HPDE6-E6E7 (cell line): ENCODE measurements around the gene CRY2.

Experiments used
- DNase-seq: peaks from one replicate; pipeline ENCODE4 v3.0.0; 2011; ENCODE audit warnings: missing footprints; ENCODE audit errors: extremely low spot score

CRY2 gene

DNA sequence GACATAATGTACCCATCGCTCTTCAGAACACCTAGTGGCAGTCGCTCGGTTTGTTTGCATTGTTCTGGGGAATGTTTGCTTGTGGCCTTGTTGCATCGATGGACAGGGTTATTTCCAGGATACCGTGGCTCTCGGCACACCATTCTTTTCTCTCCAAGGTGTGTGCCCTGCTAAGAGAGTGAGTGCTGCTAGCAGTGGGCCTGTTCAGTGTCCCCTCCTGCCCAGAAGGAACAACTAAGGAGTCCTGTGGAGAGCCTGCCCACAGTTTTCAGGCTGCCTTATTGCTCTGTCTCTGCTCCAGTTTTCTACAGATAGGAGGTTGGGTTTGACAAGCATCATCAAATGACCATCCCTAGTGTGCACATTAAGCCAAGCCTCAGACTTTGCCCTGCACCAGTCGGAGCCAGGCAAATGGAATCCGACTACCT, 1.4 kb downstream of the CRY2 start:
- DNase-seq: no peak

DNA sequence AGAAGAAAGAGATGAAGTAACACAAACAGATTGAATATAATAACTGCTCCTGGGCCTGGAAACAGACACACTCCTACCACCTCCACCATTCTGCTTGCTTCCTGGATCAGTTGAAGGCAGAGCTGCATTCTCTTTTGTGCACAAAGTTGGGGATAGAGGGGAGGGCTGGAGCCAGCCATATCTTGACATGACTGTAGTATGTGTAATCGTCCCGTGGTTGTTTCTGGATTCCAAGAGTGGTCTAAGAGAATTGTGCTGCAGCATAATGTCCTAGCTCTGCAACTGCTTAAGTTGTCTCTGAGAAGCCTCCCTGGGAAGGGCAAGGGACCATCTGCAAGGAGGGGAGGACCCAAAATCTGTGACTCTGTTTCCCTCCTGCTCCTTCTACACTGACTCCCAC, 3.2 kb downstream of the CRY2 start:
- DNase-seq: no peak

DNA sequence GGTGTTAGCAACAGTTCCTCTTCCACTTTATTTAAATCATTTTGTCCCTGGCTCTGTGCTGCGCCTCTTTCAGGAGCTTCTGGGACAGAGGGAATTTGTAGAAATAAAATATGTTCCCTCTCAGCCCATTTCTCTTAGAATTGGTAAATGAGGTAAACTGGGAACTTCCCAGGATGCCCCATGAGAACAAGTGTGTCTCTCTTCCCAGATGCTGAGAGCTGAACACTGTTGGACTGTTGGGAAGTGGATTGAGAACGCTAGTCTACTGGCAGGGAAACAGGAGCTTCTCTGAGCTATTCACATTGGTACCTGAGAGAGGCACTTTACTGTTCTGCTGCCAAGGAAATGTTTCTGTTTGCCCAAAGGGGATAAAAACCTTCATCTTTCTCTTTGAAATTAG, 4.0 kb downstream of the CRY2 start:
- DNase-seq: no peak

DNA sequence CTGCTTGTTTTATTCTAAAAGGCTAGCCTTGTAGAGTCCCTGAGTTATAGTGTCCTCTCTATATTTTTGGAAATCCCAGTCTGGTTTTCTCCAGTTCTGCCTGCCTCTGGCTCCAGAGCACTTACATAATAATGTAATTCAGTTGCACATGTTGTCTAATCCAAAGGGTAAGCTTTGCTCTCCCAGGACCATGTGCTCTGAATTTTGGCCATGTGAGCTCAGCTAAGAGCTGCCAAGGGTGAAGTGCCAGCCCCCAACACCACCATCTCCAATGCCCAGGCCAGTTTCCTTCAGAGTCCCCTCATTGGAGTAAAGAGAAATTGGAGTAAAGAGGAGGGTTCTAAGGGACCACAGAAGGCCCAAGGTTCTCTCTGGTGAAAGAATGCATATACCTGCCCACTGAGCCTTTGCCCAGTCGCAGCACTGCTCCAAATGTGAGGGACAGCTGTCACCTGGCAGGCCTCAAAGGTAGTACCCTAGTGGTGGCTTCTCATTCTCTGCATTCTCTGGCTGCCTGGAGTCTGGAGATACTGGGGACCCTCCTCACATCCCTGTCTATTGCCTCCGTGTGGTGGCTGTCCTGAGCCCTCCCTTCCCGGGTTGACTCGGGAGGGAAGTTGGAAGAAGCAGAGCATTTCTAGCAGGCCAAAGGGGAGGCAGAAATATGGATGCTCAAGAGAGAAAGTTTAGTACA, 4.9 kb downstream of the CRY2 start:
- no peak for DNase-seq

DNA sequence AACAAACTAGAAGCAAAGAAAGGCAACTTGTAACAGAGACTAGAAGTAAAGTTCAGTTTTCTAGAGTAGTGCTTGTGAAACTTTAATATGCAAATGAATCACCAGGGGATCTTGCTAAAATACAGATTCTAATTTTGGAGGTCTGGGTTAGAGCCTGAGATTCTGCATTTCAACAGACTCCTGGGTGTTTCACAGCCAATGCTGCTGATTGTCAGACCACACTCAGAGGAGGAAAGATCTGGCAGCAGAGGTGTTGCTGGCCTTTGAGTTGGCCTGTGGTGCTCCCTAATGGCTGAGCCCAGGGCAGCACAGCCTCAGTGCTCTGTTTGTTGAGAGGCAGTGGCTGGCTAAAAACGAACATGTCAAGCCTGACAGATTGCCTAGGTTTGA, 5.4 kb downstream of the CRY2 start:
- DNase-seq: no peak

DNA sequence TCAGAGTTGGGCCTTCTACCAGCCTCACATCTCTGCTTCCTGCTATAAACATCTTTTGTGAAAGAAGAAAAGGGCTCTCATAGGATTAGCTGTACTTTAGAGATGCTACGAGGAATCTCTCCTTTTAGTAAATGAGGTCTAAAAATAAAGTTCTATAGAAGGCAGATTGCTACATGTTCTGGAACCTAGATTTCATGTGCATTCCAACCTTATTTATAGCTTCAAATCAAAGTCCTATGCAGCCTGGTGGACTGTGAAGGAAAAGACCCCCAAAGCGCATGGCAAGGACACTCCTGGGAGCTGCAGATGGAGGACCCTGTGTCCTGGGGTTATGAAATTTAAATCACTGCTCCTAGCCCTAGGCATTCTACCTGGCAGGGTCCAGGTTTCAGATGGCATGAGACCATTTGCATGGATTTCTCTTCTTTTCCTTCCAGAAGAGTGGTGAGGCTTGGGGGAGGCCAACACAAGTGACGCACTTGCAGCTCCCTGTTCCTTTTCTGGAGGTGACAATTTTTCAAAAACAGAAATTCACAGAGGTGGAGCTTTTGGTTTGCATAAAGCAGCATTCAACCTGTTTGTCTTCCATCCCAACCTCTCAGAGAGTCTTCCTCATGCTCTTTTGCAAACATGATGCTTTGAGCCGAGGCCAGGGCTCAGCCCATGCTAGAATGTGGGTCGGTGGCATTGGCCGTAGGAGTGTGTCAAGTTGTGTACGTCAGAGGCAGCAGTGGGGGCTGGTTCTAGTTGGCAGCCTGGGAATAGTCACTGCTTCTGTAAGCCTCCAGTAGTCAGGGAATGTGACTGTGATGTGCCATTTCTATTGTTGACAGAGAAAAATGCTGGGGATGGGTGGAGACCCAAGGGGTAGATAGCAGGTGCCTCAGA, 6.3 kb downstream of the CRY2 start:
- no peak for DNase-seq

DNA sequence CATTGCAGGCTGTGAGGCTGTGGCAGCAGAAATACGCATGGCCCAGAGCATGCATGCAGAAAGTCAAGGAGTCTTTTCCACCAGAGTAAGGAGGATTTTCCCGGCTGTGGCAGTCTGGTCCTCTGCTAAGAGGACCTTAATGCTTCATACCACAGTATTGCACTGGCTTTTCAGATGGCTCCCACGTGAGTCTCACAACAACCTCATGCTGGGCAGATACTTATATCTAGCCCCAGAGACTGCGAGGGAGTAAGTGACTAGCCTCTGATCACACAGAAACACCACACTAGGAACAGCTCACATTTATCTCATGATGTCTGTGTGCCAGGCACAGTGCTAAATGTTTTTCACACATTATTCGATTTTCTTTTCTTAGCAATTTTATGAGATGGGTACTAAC, 8.0 kb downstream of the CRY2 start:
- DNase-seq: no peak

DNA sequence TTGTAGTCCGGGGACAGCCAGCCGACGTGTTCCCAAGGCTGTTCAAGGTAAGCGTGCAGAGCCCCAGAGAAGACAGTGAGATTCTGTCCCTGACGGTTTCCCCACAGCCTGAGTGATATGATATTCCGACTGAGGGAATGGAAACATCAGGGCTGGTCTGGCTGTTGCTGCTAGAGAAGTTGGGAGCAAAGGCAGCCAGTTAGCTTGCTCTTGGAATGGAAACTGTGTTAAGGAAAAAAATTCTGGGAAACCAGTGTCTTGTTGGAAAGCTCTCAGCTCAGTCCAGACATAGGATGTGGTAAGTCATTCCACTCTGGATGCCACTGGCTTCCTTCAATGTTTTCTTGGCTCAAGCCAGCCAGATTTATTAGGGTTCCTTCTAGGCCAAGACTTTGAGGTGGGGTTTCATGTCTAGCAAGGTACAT, 8.8 kb downstream of the CRY2 start:
- no peak for DNase-seq

DNA sequence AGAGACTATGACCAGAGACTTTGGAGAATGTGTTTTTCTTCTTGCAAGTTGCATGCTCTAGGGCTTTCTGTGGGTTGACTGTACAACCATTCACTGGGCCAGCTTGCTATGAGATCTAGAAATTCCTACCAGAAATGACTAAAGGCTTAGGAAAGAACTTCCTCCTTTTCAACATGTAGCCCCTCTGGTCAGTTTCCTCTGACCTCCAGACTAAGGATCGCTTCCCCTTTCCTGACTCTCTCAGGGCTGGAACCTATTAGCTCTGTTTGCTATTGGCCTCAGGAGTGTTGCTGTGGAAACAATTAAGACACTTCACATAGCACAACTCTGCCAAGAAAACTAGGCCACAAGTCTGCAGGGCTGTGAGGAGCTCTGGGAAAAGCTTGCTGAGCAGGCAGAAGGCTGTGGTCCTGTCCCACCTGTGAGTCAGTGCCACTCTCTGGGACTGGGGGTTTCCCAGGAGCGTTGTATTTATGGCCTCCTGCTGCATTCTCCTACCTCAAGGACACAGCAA, 10.7 kb downstream of the CRY2 start:
- no peak for DNase-seq

DNA sequence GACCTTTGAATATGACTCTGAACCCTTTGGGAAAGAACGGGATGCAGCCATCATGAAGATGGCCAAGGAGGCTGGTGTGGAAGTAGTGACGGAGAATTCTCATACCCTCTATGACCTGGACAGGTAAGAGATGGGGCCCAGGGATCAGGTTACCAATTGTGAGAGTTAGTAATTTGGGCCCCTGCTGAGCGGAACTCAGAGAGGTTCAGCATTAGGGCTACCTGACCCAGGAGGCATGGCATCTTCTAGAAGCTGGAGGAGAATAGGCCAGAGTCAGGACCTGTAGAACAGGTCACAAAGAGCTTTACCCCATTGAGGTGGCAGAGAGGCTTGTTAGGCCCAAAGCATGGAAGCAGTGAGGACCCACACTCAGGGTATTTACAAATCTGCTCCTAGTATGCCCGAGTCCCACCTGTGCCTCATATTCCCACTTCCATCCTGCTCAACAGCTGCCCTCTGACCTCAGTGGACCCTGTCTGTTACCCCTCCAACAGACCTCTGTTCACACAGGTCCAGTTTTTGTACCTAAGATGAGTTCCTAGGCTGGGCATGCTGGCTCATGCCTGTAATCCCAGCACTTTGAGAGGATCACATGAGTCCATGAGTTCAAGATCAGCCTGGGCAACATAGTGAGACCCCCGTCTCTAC, 11.6 kb downstream of the CRY2 start:
- DNase-seq: no peak

DNA sequence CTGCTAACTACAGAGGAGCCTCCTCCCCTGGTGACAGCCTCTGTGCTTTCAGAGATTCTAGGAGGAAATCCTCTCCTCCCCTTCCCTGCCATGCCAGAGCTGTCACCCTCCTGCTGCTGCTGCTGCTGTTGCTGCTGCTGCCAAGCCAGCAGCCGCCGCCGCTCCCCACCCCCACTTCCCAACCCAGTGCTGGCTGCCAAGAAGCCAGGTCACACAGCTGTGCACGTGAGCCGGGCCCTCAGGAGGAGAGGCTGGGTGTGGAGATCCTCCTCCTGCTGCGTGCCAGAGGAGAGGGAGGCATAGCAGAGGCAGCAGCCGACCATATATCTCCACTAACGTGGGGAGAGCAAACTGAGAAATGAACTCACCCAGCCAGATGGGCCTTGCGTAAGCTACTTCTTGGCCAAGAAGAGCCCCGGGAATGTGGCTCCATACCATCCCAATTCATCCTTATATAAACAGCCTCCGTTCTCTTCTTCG, 12.4 kb downstream of the CRY2 start:
- no peak for DNase-seq

DNA sequence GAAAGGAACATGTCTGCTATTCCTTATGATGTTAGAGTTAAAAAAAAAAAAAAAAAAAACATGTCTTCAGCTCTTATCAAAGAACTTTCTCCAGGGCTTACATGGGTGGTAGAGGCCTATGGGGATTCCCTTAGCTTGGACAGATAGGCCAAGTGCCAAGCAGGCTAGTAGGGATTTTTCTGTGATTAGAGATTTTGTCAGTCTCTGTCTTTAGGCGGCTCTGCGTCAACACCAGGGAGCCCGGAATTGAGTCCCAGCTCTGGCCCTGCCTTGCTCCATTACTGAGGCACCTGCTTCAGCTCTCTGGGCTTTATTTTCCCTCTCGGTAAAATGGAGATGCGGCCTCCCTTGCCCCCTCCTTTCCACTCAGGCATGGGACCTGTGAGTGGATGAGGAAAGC, 13.1 kb downstream of the CRY2 start:
- no peak for DNase-seq

DNA sequence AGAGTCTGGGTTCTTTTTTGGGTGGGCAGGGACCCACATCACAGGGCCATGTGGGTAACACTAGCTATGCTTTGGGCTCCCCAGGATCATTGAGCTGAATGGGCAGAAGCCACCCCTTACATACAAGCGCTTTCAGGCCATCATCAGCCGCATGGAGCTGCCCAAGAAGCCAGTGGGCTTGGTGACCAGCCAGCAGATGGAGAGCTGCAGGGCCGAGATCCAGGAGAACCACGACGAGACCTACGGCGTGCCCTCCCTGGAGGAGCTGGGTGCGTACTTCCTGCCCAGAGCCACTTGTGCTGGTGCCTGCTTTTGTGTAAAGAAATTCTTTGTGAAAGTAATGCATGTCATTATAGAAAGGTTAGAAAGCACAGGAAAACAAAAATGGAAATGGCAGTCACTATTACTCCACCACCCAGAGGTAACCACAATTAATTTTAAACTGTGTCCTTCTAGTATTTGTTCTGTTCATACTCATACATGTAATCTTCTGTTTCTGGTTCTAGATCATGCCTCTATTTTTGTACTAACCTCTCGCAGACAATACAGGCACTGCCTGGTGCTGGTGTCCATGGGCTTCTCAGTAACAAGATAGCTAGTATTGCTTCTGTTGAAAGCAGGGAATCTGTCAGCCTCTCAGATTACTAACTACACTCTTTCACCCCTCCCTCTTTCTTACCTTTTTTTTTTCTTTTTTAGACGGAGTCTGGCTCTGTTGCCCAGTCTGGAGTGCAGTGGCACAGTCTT, 13.7 kb downstream of the CRY2 start:
- DNase-seq: no peak

DNA sequence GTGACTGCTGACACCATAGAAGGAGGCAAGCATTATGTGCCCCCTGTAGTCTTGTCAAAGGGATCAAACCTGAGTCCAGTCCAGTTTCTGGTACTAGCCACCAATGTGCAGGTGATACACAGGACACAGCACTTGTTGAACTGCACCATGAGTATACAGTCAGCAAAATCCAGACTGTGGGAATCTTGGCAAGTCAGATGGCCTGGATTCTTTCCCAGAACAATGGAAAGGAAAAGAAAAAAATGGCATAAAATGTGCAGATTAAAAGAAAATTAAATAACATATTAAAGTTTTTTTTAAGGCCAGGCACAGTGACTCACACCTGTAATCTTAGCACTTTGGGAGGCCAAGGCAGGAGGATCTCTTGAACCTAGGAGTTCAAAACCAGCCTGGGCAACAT, 16.8 kb downstream of the CRY2 start:
- DNase-seq: no peak

DNA sequence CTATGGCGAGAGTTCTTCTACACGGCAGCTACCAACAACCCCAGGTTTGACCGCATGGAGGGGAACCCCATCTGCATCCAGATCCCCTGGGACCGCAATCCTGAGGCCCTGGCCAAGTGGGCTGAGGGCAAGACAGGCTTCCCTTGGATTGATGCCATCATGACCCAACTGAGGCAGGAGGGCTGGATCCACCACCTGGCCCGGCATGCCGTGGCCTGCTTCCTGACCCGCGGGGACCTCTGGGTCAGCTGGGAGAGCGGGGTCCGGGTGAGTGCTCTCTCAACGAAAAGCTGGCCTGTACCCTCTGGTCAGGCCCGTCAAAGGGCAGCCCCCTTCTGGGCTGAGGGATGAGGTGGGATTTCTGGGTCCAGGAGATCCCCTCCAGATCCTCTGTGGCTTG, 22.3 kb downstream of the CRY2 start:
- DNase-seq: no peak

DNA sequence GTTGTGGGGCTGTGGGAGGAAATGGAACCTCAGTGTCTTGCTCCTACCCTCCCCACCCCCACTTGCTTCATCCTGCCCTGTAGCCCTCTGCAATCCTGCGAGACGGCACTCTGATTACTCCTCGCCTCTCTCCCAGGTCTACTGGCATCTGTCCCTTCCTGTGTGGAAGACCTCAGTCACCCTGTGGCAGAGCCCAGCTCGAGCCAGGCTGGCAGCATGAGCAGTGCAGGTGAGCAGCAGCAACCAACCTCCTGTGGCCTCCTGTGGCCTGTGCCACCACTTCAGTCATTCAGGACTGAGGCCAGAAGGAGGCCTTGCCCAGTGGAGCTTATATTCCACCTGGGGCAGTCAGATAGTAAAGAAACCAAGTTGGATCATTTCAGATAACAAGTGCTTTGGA, 23.4 kb downstream of the CRY2 start:
- no peak for DNase-seq

DNA sequence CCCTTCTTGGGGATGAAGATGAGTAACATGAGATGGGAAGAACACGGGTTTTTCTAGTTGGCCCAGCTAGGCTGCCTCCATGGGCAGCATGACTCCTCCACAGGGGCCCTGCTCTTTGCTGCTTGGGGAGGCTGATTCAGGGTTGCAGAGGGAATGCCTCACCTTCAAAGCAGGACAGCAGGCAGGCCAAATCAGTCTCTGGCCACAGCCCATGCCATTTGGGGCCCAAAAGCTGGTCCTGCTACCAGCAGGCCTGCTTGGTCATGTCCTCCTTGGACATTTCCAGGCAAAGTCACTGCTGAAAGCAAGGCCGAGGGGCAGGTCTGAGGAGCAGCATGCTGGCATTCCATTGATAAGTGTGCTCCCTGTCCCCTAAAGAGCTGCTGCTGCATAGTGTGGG, 24.4 kb downstream of the CRY2 start:
- no peak for DNase-seq

DNA sequence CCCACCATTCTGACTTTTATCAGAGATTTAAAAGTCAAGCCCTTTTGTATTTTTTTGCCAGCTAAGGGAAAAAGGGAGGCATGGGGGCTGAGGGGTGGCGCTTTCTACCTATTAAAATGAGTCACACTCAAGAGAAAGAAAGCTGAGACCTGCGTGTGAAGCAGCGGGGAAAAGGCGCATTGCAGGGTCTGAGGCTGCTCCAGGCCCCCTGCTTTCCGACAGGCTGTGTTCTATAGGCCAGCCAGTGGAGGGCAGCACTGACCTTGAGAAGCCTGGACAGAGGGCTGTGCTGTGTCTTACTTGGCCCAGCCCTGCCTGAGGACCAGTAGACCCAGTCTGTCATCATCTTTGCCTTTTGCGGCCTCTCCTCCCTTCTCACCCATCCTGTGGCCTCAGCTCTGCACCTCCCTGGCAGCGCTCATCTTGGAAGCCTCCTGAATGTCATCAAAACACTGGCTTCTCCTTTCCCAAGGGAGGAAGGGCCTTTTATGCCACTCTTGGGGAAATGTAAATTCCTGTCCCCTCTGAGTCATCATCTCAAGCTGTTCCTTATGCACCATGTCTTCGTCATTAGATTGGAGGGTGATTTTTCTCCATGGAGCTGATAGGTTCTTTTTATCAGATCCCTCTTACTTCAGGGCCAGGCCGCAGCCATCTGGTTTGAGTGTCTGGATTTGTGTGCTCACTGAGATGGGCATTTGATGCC, 25.5 kb downstream of the CRY2 start:
- DNase-seq: peak; percentile 64

DNA sequence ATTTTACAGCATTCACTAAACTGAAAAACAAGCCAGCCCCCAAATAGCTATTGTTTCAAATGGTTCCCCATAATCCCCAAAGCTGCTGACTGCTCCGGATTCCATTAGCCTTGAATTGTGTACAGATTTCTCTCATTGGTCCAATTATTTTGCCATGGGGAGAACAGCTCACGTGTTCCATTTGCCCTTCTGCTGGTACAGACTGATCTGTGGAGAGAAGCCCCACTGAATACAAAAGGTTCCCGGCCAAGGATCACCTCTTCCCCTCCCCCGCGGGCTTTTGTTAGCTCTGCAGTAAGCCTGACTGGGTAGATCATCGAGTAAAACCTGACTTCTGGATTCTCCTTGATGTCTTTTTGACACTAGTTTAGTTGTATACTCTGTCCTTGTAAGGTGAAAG, 29.1 kb downstream of the CRY2 start:
- no peak for DNase-seq

DNA sequence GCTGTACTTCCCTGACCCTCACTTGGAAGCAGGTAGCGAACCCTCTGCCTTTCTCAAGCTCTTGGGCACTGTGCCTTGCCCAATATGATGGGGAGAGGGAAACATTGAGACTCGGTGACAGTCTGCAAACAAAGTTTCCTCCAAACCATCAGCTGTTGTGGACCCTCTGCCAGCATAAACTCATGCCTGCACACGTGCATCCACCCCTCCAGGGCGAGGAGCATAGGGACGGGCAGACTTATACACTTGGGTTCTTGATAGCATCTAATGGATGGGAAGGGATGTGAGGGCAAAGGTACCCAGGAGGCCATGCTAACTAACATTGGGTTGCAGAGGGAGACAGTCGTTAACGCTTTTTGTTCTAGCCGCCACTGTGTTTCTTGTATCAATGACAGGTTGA, 29.9 kb downstream of the CRY2 start:
- DNase-seq: no peak

DNA sequence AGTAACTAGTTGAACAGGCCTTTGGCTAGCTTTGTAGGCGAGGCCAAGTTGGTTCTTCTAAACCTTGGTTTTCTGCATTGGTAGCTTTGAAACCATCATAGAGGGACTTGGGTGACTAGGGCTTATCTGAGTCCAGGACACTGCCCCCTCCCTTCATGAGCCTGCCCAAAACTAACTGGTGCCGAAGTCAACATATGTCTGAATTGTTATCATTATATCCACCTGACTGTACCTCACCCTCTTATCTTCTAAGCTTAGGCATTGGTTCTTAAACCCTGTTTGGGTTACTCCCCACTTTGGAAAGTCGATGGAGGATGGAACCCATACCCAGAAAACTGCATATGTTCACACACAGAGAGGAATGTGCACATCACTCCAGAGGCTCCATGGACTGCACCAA, 30.6 kb downstream of the CRY2 start:
- no peak for DNase-seq
